Activated T-cell treated with anti-CD3 and anti-CD28 coated beads, Interleukin-2, amount 50 U/mL, for 24 hours (primary cell): ENCODE data around the gene ALG10.
"Not testable (repeated sequence)": the region's sequence is repeated elsewhere in the genome, so short reads cannot be mapped to it uniquely, and the experiment has no call there.

Experiments used
- DNase-seq: peaks from one replicate; pipeline ENCODE4 v3.0.0-alpha.2; 2020
- H3K27ac Mint-ChIP-seq: 2 replicates; pipeline ENCODE4 v1.8.0; 2020; ENCODE audit warnings: mild to moderate bottlenecking, mixed read lengths
- H3K27me3 Mint-ChIP-seq: 2 replicates; pipeline ENCODE4 v1.8.0; 2020; ENCODE audit warnings: mixed read lengths
- H3K36me3 Mint-ChIP-seq: 2 replicates; pipeline ENCODE4 v1.8.0; 2020; ENCODE audit warnings: low read depth, mixed read lengths
- H3K4me1 Mint-ChIP-seq: 2 replicates; pipeline ENCODE4 v1.8.0; 2020; ENCODE audit warnings: low read depth, mixed read lengths
- H3K4me3 Mint-ChIP-seq: 2 replicates; pipeline ENCODE4 v1.8.0; 2020; ENCODE audit warnings: mild to moderate bottlenecking, moderate library complexity, mixed read lengths
- H3K9me3 Mint-ChIP-seq: 2 replicates; pipeline ENCODE4 v1.8.0; 2020; ENCODE audit warnings: mixed read lengths

ALG10 gene, protein sequence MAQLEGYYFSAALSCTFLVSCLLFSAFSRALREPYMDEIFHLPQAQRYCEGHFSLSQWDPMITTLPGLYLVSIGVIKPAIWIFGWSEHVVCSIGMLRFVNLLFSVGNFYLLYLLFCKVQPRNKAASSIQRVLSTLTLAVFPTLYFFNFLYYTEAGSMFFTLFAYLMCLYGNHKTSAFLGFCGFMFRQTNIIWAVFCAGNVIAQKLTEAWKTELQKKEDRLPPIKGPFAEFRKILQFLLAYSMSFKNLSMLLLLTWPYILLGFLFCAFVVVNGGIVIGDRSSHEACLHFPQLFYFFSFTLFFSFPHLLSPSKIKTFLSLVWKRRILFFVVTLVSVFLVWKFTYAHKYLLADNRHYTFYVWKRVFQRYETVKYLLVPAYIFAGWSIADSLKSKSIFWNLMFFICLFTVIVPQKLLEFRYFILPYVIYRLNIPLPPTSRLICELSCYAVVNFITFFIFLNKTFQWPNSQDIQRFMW

GRCh38 chr12:34022079-34022830, at the start of gene ALG10:
TSS of gene ALG10 (plus strand) at chr12:34022496. CDS start at chr12:34022600, 104 bp downstream.
- H3K27ac Mint-ChIP-seq = peak within 1 kb of the TSS; percentile 98
- H3K36me3 Mint-ChIP-seq = peaks cover 38% of the 10 kb centered on the region
- H3K27me3 Mint-ChIP-seq = no peaks in the 10 kb centered on the region

GRCh38 chr12:33972884-33973283, 49.4 kb upstream of the ALG10 start:
- H3K27me3 Mint-ChIP-seq, H3K36me3 Mint-ChIP-seq, H3K27ac Mint-ChIP-seq, DNase-seq, H3K4me1 Mint-ChIP-seq, H3K9me3 Mint-ChIP-seq, H3K4me3 Mint-ChIP-seq: not testable (repeated sequence)

More at GRCh38 chr12:34022079-34022830, at the start of gene ALG10:
- H3K9me3 Mint-ChIP-seq = no peaks in the 10 kb centered on the region
- DNase-seq = peak; percentile 95
- H3K4me1 Mint-ChIP-seq = peaks cover 23% of the 10 kb centered on the region
- H3K4me3 Mint-ChIP-seq = peak within 1 kb of the TSS; percentile 98

GRCh38 chr12:33977887-33978286, 44.4 kb upstream of the ALG10 start:
- Mint-ChIP-seq H3K36me3 (no peaks in the 10 kb centered on the region), H3K27ac (no peak overlapping the region), H3K9me3 (no peaks in the 10 kb centered on the region), H3K27me3 (peaks cover 11% of the 10 kb centered on the region), H3K4me3 (no peak overlapping the region), H3K4me1 (no peaks in the 10 kb centered on the region)
- no peak for DNase-seq

- no peak overlapping the region for H3K27ac Mint-ChIP-seq
- H3K4me3 Mint-ChIP-seq = no peak overlapping the region
- no peaks in the 10 kb centered on the region for H3K4me1 Mint-ChIP-seq
- H3K36me3 Mint-ChIP-seq = no peaks in the 10 kb centered on the region
- peaks cover 3% of the 10 kb centered on the region for H3K27me3 Mint-ChIP-seq
- H3K9me3 Mint-ChIP-seq = no peaks in the 10 kb centered on the region
- DNase-seq = no peak
These were observed 34.0 kb upstream of the ALG10 start for GRCh38 chr12:33988197-33988805.

DNA sequence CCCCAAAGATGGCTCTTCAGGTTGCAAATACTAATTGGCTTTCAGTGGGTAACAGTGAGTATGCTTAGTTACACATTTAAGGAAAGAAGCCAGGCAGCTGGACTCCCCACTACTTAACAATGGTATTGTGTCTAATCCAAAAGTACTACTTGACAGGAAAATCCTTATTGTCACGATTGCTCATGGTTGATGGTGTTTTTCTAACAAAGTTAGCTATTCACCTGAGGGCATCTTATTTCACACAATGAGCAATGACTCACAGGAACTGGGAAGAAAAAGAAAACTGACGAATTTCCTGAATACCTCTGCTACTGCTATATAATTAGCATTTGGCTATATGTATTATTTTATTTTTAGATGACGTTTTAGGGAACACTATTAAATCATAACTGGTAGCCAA, 33.4 kb upstream of the ALG10 start:
- Mint-ChIP-seq H3K4me3 (no peak overlapping the region), H3K4me1 (no peaks in the 10 kb centered on the region), H3K27ac (no peak overlapping the region), H3K27me3 (peaks cover 3% of the 10 kb centered on the region), H3K36me3 (no peaks in the 10 kb centered on the region), H3K9me3 (no peaks in the 10 kb centered on the region)
- no peak for DNase-seq

- Mint-ChIP-seq H3K36me3 (no peaks in the 10 kb centered on the region), H3K27me3 (peaks cover 18% of the 10 kb centered on the region), H3K4me1 (no peaks in the 10 kb centered on the region), H3K4me3 (no peak overlapping the region), H3K9me3 (no peaks in the 10 kb centered on the region), H3K27ac (no peak overlapping the region)
- no peak for DNase-seq
These were observed 27.2 kb upstream of the ALG10 start for GRCh38 chr12:33994857-33995808.

DNA sequence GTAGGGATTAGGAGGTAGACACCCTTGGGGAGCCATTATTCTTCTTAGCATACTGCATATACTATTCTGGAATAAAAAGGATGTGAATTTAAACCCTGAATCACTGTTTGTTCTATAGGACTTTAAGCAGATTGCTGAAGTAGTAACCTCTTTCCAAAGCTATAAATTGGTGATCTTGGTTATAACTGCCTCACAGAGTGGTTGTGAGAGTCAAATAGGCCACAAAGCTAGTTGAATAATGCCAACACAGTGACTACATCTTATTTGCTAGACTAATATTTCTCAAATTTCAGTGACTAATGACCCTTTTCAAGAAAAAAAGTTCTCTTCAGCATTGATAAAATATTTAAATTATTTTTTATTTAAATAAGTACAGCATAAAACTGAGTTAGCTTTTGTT, 13.5 kb upstream of the ALG10 start:
- not testable (repeated sequence) for H3K36me3 Mint-ChIP-seq, H3K27ac Mint-ChIP-seq, DNase-seq, H3K9me3 Mint-ChIP-seq, H3K4me1 Mint-ChIP-seq, H3K4me3 Mint-ChIP-seq
- H3K27me3 Mint-ChIP-seq = peaks cover 28% of the 10 kb centered on the region

DNA sequence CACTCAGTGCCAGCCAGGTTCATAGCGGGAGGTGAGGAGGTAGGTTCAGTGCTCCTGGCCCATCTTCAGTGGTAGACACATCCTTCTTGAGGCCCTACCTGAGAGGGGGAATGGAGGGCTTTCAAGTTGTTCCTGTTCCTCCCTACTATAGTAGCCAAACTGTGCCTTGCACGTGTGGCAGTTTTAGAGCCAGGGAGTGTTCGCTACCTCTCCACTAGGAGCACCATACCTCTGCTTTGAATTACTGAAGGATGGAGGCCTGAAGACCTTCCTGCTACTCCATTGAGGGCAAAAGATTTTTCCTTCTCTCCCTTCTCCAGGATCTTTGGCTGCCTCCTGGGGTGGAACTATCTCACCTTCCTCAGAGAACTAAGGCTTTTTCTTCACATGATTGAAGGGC, 5.9 kb upstream of the ALG10 start:
- Mint-ChIP-seq H3K27me3 (peaks cover 8% of the 10 kb centered on the region), H3K4me3 (no peak overlapping the region), H3K27ac (no peak overlapping the region), H3K9me3 (no peaks in the 10 kb centered on the region), H3K36me3 (no peaks in the 10 kb centered on the region), H3K4me1 (peaks cover 5% of the 10 kb centered on the region)
- no peak for DNase-seq

DNA sequence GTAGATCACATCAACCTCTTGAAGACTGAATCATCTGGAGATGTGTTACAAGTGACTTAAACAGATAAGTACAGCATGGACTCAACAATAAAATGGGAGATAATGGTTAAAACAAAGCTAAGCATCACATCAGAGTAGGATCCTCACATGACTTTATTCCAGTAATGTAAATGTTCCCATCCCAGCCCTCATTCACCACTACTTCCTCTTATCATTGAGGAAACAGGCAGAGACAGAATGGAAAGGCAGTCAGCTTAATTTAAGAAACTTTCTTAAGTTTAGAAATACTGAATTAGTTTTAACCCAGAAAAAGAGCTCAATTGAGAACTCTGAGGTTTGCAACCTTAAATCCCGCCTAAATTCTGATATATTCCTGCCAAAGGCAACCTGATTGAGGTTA, 1.2 kb upstream of the ALG10 start:
- H3K9me3 Mint-ChIP-seq = no peaks in the 10 kb centered on the region
- H3K36me3 Mint-ChIP-seq = peaks cover 27% of the 10 kb centered on the region
- peaks cover 23% of the 10 kb centered on the region for H3K4me1 Mint-ChIP-seq
- no peaks in the 10 kb centered on the region for H3K27me3 Mint-ChIP-seq
- H3K27ac Mint-ChIP-seq = no peak overlapping the region
- DNase-seq = no peak
- no peak overlapping the region for H3K4me3 Mint-ChIP-seq

GRCh38 chr12:34027661-34028060, 5.4 kb downstream of the ALG10 start:
- H3K27ac Mint-ChIP-seq, H3K4me3 Mint-ChIP-seq, H3K27me3 Mint-ChIP-seq, H3K9me3 Mint-ChIP-seq, DNase-seq: not testable (repeated sequence)
- peaks cover 14% of the 10 kb centered on the region for H3K4me1 Mint-ChIP-seq
- peaks cover 67% of the 10 kb centered on the region for H3K36me3 Mint-ChIP-seq

- Mint-ChIP-seq H3K9me3 (no peaks in the 10 kb centered on the region), H3K36me3 (peaks cover 48% of the 10 kb centered on the region), H3K27me3 (no peaks in the 10 kb centered on the region), H3K27ac (no peak overlapping the region), H3K4me3 (no peak overlapping the region), H3K4me1 (peaks cover 2% of the 10 kb centered on the region)
- DNase-seq = no peak
These were observed 8.3 kb downstream of the ALG10 start for GRCh38 chr12:34030591-34030990.

GRCh38 chr12:34033628-34034296, 11.5 kb downstream of the ALG10 start:
- no peaks in the 10 kb centered on the region for H3K27me3 Mint-ChIP-seq
- H3K9me3 Mint-ChIP-seq = no peaks in the 10 kb centered on the region
- peaks cover 23% of the 10 kb centered on the region for H3K36me3 Mint-ChIP-seq
- DNase-seq = no peak
- no peak overlapping the region for H3K4me3 Mint-ChIP-seq
- no peaks in the 10 kb centered on the region for H3K4me1 Mint-ChIP-seq
- H3K27ac Mint-ChIP-seq = no peak overlapping the region

GRCh38 chr12:34038357-34038756, 16.1 kb downstream of the ALG10 start:
- not testable (repeated sequence) for H3K9me3 Mint-ChIP-seq, H3K27ac Mint-ChIP-seq, H3K4me1 Mint-ChIP-seq, DNase-seq, H3K27me3 Mint-ChIP-seq, H3K36me3 Mint-ChIP-seq, H3K4me3 Mint-ChIP-seq
